ENCODE results near the gene IFI30.

GRCh38 chr19:18218159-18218558, 44.5 kb downstream of the IFI30 start:
- TF ChIP-seq CTCF (IDR thresholded peaks at IDR 0.05) (no peak), EP300 (IDR thresholded peaks at IDR 0.05) (no peak), POLR2A (IDR thresholded peaks at IDR 0.05; ENCODE audit: low read depth) (no peak)
